Anterior cingulate cortex (tissue), 58 donors: ENCODE data around the gene OR8B12.

Source experiments
- DNase-seq, 58 donors: peaks; one replicate each; lab custom pipeline; 2025; lab: John Stamatoyannopoulos, UW

OR8B12 gene, protein sequence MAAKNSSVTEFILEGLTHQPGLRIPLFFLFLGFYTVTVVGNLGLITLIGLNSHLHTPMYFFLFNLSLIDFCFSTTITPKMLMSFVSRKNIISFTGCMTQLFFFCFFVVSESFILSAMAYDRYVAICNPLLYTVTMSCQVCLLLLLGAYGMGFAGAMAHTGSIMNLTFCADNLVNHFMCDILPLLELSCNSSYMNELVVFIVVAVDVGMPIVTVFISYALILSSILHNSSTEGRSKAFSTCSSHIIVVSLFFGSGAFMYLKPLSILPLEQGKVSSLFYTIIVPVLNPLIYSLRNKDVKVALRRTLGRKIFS

DNA sequence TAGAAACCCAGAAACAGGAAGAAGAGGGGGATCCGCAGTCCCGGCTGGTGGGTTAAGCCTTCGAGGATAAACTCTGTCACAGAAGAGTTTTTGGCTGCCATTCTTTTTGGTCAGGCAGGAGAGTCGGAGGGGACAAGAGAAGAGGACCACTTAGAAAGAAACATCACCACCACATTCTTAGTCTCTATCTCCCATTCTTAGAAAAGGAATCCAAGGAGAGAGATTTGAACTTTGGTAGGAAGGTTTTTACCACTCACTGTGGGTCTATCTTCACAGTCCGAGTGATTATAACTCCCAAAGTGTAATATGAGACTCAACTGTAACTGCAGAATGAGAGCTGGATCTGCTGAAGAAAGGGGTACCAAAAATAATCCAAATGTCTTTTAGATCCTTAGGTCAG, at the start of gene OR8B12:
Gene OR8B12, minus strand, starts transcription at position 101 of the 400 bp plus-strand sequence. Its CDS starts 0 bp downstream, at position 101.
- DNase-seq, result no peak

DNA sequence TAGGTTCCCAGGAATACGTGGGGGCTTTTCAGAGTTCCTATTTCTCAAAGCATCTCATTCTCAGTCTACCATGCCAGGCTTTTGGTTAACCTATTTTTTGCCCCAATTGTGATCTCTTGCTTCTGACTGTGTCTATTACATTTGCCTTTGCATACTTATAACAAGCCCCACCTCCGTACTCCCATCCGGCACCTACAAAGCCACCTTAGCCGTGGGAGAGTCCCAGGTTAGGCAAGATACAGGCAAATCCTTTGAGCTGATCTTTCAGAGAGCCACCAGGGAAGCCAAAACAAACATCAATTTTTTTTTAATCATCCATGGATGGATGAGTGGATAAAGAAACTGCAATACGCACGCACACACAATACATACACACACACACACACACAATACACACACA, 49.2 kb upstream of the OR8B12 start:
- no peak for DNase-seq

GRCh38 chr11:124591430-124591829, 48.0 kb upstream of the OR8B12 start:
- no peak for DNase-seq

DNA sequence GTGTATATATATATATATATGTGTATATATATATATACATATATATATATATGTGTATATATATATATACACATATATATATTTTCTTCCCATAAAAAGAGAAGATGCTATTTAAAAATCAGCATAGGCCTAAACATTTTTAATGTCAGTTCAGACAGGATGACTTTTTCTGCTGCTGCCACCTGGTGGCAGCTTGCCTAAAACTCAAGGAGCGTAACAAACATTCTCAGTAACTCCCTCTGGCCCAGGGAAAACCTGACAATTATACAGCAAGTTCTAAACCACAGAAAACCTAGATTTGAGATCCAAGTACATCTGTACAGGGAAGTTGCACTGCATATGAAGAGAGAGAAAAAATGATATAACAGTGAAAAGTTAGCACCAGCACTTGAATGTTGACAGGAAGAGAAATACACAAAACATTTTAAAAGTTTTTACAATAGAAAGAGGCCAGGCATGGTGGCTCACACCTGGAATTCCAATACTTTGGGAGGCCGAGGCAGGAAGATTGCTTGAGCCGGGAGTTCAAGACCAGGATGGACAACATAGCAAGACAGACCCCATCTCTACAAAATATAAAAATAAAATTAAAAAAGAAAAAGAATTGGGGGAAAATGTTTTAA, 42.9 kb upstream of the OR8B12 start:
- DNase-seq, result peak in 30 of 58 donors; percentile 2 to 75 (median 14)

DNA sequence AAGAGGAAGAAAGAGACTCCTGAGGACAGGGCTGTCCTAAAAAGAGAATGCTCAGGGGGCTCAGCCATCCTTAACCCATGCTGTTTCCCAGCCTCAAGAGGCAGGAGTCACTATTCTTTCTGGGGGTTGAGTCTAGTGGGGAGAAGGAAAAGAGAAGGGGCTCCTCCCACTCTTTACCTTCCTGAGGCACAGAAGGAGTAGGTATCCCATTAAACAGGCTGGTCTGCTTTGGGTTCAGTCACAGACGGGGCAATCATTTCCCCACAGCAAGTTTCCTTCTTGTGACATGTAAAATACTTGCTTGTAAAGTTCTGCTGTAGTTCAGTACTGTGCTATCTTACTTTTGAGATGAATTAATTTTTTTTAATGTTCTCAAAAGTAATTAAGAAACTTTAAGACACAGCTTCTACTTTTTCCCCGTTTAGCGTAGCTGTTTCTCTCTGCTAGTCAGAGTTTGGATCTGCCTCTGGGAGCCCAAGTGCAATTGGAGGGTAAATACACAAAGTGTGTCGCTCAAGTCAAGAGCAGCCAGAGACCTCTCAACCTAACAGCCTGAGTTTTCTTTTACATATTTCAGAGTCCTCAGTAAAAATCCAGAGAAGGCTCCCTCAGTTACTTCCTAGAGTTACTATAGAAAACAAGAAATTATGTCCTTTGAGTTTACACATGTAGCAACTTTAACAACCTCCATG, 41.4 kb upstream of the OR8B12 start:
- no peak for DNase-seq

- no peak for DNase-seq
These were observed 40.3 kb upstream of the OR8B12 start for GRCh38 chr11:124583781-124584180.

GRCh38 chr11:124582565-124582964, 39.1 kb upstream of the OR8B12 start:
- DNase-seq, result peak in 2 of 58 donors; percentile 15 to 27

DNA sequence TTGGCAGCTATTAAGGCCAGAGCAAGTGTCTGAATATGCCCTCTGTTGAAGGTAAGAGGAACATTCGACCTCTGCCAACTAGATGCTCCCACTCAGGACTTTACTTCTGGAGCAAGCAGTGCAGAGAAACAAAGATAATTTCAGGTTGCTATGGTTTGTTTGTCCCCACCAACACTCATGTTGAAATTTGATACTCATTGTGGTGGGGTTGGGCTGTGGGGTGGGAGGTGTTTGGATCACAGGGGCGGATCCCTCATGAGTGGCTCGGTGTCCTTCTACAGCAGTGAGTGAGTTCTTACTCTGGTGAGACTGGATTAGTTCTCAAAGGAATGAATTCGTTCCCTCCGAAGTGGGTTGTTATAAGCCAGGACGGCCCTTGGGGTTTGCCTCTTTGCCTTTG, 38.4 kb upstream of the OR8B12 start:
- DNase-seq, result no peak

GRCh38 chr11:124578761-124579160, 35.3 kb upstream of the OR8B12 start:
- DNase-seq, result no peak

DNA sequence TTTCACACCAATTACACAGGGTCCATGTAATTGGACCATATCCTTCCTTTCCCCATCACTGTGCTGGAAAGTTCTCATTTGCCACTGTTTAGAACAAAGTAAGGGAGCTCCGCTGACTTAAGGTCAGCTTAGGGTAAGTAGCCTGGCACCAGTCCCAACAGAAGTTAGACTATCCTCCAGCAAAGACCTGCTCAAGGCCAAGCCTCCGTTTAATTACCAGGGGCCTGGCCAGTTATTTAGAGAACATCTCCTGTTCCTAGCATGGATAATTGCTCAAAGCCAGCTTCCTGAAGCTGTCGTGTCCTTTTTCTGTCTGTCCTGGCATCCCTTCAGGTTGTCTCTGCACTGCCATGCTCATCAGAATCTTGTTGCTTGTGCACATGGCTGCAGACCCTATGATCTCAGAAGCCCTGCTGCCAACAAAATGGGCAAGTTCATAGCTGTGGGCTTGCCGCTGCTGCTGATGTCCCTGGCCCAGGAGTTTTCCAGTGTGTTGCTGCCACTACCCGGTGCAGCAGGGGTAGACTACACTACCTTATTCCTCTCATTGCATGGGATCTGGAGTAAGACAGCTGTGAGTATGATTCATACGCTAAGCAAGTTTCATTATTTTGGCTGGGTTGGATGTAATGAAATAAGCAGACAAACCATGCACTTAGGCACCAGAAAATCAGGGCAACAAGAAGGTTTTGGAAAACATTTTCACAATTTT, 34.4 kb upstream of the OR8B12 start:
- DNase-seq, result peak in 1 of 58 donors; percentile 7

- DNase-seq, result no peak
These were observed 26.7 kb upstream of the OR8B12 start for GRCh38 chr11:124570160-124570559.

- no peak for DNase-seq
These were observed 26.2 kb upstream of the OR8B12 start, which contains the start of gene OR8A1 for GRCh38 chr11:124569697-124570096. OR8A1 (plus strand) TSS chr11:124569997; CDS start chr11:124570120, 123 bp downstream.

DNA sequence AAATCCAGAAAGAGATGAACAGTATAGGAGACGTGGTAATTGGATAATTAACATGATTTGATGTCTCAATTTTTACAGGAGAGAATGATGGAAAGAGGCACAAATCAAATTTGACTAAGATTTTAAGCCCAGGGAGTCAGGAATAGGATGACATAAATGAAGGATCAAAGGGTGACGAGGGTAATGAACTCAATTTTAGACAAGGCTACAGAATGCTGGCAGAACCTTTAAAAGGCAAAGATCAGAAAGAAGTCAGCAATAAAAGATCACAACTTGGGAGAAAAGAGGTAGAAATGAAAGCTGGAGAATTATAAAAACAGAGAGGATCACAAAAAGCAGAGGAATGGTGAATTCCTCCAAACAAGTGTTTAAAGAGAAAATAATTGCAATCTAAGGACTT, 13.4 kb upstream of the OR8B12 start:
- no peak for DNase-seq

GRCh38 chr11:124551987-124552386, 8.5 kb upstream of the OR8B12 start:
- no peak for DNase-seq

DNA sequence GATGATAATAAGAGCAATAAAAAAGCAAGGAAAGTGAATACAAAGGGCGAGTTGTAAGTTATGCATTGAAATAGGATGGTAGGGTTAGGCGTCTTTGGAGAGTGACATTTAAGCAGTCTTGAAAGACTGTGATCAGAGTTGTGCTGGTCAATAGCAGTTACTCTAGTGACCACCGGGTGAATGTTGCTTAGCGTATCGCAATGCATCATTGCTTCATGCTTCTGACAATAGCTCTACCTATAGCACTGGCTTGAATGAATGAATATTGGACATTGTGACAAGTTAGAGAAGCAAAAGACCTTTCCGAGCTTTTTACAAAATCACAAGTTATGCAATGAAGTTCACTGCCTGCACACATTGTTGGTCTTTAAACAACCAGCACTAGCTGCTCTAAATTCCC, 7.7 kb upstream of the OR8B12 start:
- no peak for DNase-seq

- DNase-seq, result no peak
These were observed 309 bp downstream of the OR8B12 start for GRCh38 chr11:124543145-124543544.

DNA sequence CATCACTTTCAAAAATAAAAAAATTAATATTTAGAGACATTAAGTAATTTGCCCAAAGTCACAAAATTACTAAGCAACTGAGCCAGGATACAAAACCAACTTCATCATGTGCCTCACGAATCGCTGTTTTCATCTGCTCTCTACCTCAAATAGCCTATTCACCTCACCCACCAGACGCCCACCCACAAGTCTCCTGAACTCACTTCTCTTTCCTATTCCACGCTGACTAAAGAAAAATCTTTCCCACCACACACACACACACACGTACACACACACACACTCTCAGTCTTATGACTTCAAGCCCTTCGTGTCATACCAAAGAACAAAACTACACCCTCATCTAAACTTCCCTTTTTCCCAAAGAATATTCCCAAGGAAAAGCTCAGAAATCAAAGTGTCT, 2.2 kb downstream of the OR8B12 start:
- no peak for DNase-seq

- no peak for DNase-seq
These were observed 5.4 kb downstream of the OR8B12 start for GRCh38 chr11:124538019-124538418.

GRCh38 chr11:124536520-124536919, 6.9 kb downstream of the OR8B12 start:
- peak in 18 of 58 donors; percentile 6 to 55 (median 15) for DNase-seq

DNA sequence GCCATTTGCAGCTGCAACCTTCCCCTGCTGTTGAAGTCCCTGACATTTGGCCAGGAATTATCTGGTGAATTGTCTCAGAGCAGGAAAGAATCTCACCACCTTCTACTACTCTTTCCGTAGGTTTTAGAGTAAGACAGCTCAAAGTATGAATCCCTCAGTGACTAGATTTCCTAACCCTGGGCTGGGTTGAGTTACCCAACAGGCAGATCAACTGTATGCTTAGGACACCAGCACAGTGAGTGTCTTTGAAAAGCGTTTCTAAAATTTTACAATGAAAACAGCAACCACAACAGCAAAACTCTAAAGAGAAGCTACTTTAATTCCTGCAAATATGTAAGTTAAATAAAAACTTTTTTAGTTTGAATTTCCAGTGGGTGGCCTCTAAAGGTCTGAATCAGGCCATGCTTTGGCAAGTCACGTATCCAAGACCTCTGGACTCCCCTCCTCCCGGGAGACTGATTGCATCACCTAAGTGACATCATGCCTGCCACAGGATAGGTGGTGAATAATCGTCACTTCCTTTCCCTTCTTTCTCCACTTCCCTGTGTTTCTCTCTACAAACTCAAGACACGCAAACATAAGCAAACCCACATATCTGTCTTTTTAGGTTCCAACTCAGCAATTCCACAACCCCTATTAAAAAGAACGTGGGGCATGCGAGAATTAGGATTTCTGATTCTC, 7.8 kb downstream of the OR8B12 start:
- DNase-seq, result no peak
